ENCODE data around the gene CDCP2.

The CDCP2 gene

GRCh38 chr1:54159733-54160316 is 7.0 kb upstream of the CDCP2 start:
- no peak for DNase-seq (ENCODE audit: low spot score)

GRCh38 chr1:54158071-54158470 is 5.3 kb upstream of the CDCP2 start:
- no peak for TF ChIP-seq CTCF (IDR thresholded peaks at IDR 0.05; ENCODE audit: extremely low read depth, missing control alignments)
- DNase-seq (ENCODE audit: low spot score): no peak

More at GRCh38 chr1:54159733-54160316, 7.0 kb upstream of the CDCP2 start:
- no peak for TF ChIP-seq CTCF (IDR thresholded peaks at IDR 0.05; ENCODE audit: extremely low read depth, missing control alignments)

- DNase-seq (ENCODE audit: low spot score): no peak
- no peak for TF ChIP-seq CTCF (IDR thresholded peaks at IDR 0.05; ENCODE audit: extremely low read depth, missing control alignments)
These were observed 4.6 kb upstream of the CDCP2 start for GRCh38 chr1:54157401-54157800.

- no peak for TF ChIP-seq CTCF (IDR thresholded peaks at IDR 0.05; ENCODE audit: extremely low read depth, missing control alignments)
- DNase-seq (ENCODE audit: low spot score): no peak
These were observed 4.2 kb upstream of the CDCP2 start for GRCh38 chr1:54156986-54157385.

GRCh38 chr1:54156201-54156600 is 3.4 kb upstream of the CDCP2 start:
- no peak for TF ChIP-seq CTCF (IDR thresholded peaks at IDR 0.05; ENCODE audit: extremely low read depth, missing control alignments)
- DNase-seq (ENCODE audit: low spot score): no peak

- no peak for DNase-seq (ENCODE audit: low spot score)
- TF ChIP-seq CTCF (IDR thresholded peaks at IDR 0.05; ENCODE audit: extremely low read depth, missing control alignments): no peak
These were observed 987 bp upstream of the CDCP2 start for GRCh38 chr1:54153535-54154439.

- no peak for DNase-seq (ENCODE audit: low spot score)
- no peak for TF ChIP-seq CTCF (IDR thresholded peaks at IDR 0.05; ENCODE audit: extremely low read depth, missing control alignments)
These were observed 1.8 kb downstream of the CDCP2 start for GRCh38 chr1:54151013-54151412.
